Mesenchymal stem cell (in vitro differentiated cells and primary cell): Measurements from ENCODE around the gene LGALS3BP.

ENCODE experiments used
- DNase-seq: peaks from one replicate; pipeline ENCODE4 v3.0.0-alpha.2; 2013
- H2AFZ ChIP-seq: one replicate; pipeline ENCODE4 v1.6.1; 2013; ENCODE audit warnings: low read depth, mild to moderate bottlenecking, control low read depth, inconsistent platforms, low read length, moderate library complexity
- H2AK5ac ChIP-seq: 2 replicates; pipeline ENCODE4 v1.6.1; 2013; ENCODE audit warnings: low read length, moderate library complexity, mild to moderate bottlenecking, inconsistent platforms; ENCODE audit not compliant: severe bottlenecking
- H2BK120ac ChIP-seq: one replicate; pipeline ENCODE4 v1.6.1; 2013; ENCODE audit warnings: low read depth, mild to moderate bottlenecking, inconsistent platforms, low read length, moderate library complexity
- H2BK12ac ChIP-seq, 2 experiments: one replicate each; pipeline ENCODE4 v1.6.1; 2013; ENCODE audit warnings: inconsistent platforms in 2 of 2, low read length in 2 of 2, mild to moderate bottlenecking in 2 of 2, moderate library complexity in 2 of 2, control low read depth in 1 of 2
- H2BK15ac ChIP-seq: one replicate; pipeline ENCODE4 v1.6.1; 2013; ENCODE audit warnings: mild to moderate bottlenecking, low read depth, inconsistent platforms; ENCODE audit not compliant: poor library complexity, severe bottlenecking
- H2BK5ac ChIP-seq: 2 replicates; pipeline ENCODE4 v1.6.1; 2013; ENCODE audit warnings: low read depth, mild to moderate bottlenecking, low read length, control low read depth, inconsistent platforms; ENCODE audit not compliant: poor library complexity, severe bottlenecking
- H3K14ac ChIP-seq, 2 experiments: one replicate each; pipeline ENCODE4 v1.6.1; 2013; ENCODE audit warnings: inconsistent platforms in 2 of 2, low read length in 2 of 2, control low read depth in 1 of 2, mild to moderate bottlenecking in 1 of 2, moderate library complexity in 1 of 2
- H3K18ac ChIP-seq, 2 experiments: one replicate each; pipeline ENCODE4 v1.6.1; 2013; ENCODE audit warnings: inconsistent platforms in 2 of 2, low read length in 2 of 2, control low read depth in 1 of 2, low read depth in 1 of 2, mild to moderate bottlenecking in 1 of 2
- H3K23ac ChIP-seq, 2 experiments: one replicate each; pipeline ENCODE4 v1.6.1; 2013; ENCODE audit warnings: inconsistent platforms in 2 of 2, low read length in 2 of 2, mild to moderate bottlenecking in 2 of 2, moderate library complexity in 2 of 2, control low read depth in 1 of 2
- H3K27ac ChIP-seq: 2 replicates; pipeline ENCODE4 v1.5.1; 2013; ENCODE audit warnings: mild to moderate bottlenecking, moderate library complexity, low read length, control low read depth, inconsistent platforms; ENCODE audit not compliant: poor library complexity, severe bottlenecking
- H3K27me3 ChIP-seq, 2 experiments: 2 replicates each; pipeline versions ENCODE4 v1.6.1 to v1.7.0; 2013; ENCODE audit warnings: low read length in 2 of 2, mild to moderate bottlenecking in 2 of 2, moderate library complexity in 2 of 2, control low read depth in 1 of 2, inconsistent platforms in 1 of 2; ENCODE audit not compliant: control insufficient read depth in 1 of 2, insufficient read depth in 1 of 2
- H3K36me3 ChIP-seq, 2 experiments: 2 replicates each; pipeline versions ENCODE4 v1.6.1 to v1.7.0; 2013; ENCODE audit warnings: low read length in 2 of 2, control low read depth in 1 of 2, inconsistent platforms in 1 of 2, low read depth in 1 of 2, mild to moderate bottlenecking in 1 of 2; ENCODE audit not compliant: insufficient read depth in 2 of 2, control insufficient read depth in 1 of 2
- H3K4ac ChIP-seq, 2 experiments: one replicate each; pipeline ENCODE4 v1.6.1; 2013; ENCODE audit warnings: inconsistent platforms in 2 of 2, low read length in 2 of 2, mild to moderate bottlenecking in 2 of 2, moderate library complexity in 2 of 2, control low read depth in 1 of 2, low read depth in 1 of 2
- H3K4me1 ChIP-seq: 2 replicates; pipeline ENCODE4 v1.6.1; 2013; ENCODE audit warnings: low read depth, low read length, control low read depth; ENCODE audit not compliant: control insufficient read depth, insufficient read depth
- H3K4me2 ChIP-seq: 2 replicates; pipeline ENCODE4 v1.6.1; 2013; ENCODE audit warnings: low read length, mild to moderate bottlenecking, inconsistent platforms; ENCODE audit not compliant: poor library complexity, severe bottlenecking
- H3K4me3 ChIP-seq, 2 experiments: 2 replicates each; pipeline versions ENCODE4 v1.5.1 to v1.7.0; 2013; ENCODE audit warnings: low read length in 2 of 2, mild to moderate bottlenecking in 2 of 2, control low read depth in 1 of 2, low read depth in 1 of 2; ENCODE audit not compliant: insufficient read depth in 1 of 2
- H3K79me1 ChIP-seq: replicated peaks from 2 replicates; pipeline ENCODE4 v1.6.1; 2013; ENCODE audit warnings: mild to moderate bottlenecking, control low read depth, low read length, inconsistent platforms; ENCODE audit not compliant: poor library complexity, severe bottlenecking
- H3K9ac ChIP-seq: 2 replicates; pipeline ENCODE4 v1.7.0; 2013; ENCODE audit warnings: mild to moderate bottlenecking, low read length, moderate library complexity
- H3K9me3 ChIP-seq: 2 replicates; pipeline ENCODE4 v1.7.0; 2013; ENCODE audit warnings: mild to moderate bottlenecking, low read length; ENCODE audit not compliant: control insufficient read depth
- H4K8ac ChIP-seq: one replicate; pipeline ENCODE4 v1.6.1; 2013; ENCODE audit warnings: inconsistent platforms, mild to moderate bottlenecking, low read length, moderate library complexity
- H4K91ac ChIP-seq: one replicate; pipeline ENCODE4 v1.6.1; 2013; ENCODE audit warnings: mild to moderate bottlenecking, low read length, inconsistent platforms
- whole genome bisulfite sequencing: methylation state at CpG from one replicate; pipeline ENCODE4 v1.1.7; 2013; ENCODE audit warnings: mixed read lengths; 5-methylcytosine and 5-hydroxymethylcytosine counted together

The LGALS3BP gene

GRCh38 chr17:79020631-79021301, 41.0 kb upstream of the LGALS3BP start:
- H2AK5ac ChIP-seq, result no peak overlapping the region
- no peaks in the 10 kb centered on the region for H3K9me3 ChIP-seq
- H3K79me1 ChIP-seq, result no peaks in the 10 kb centered on the region
- no peak overlapping the region for H2BK5ac ChIP-seq
- no peak overlapping the region for H4K91ac ChIP-seq
- no peak overlapping the region for H3K4me2 ChIP-seq
- H2BK120ac ChIP-seq, result no peak overlapping the region
- H3K4me1 ChIP-seq, result peaks cover 24% of the 10 kb centered on the region
- H2AFZ ChIP-seq, result no peak overlapping the region
- no peak overlapping the region for H2BK12ac ChIP-seq
- peaks cover 0 to 58% of the 10 kb centered on the region in 2 experiments for H3K27me3 ChIP-seq
- DNase-seq, result no peak
- H3K14ac ChIP-seq, result no peak overlapping the region
- H2BK15ac ChIP-seq, result no peak overlapping the region
- H3K18ac ChIP-seq, result peak overlapping the region in 1 of 2 experiments; percentile 35
- peak overlapping the region; percentile 63 for H3K9ac ChIP-seq
- H3K4me3 ChIP-seq, result no peak overlapping the region
- H3K27ac ChIP-seq, result no peak overlapping the region
- H4K8ac ChIP-seq, result no peak overlapping the region
- no peak overlapping the region for H3K4ac ChIP-seq
- 95% methylated on average over 2 of the region's 2 CpGs for WGBS
- no peak overlapping the region for H3K23ac ChIP-seq
- no peaks in the 10 kb centered on the region for H3K36me3 ChIP-seq

DNA sequence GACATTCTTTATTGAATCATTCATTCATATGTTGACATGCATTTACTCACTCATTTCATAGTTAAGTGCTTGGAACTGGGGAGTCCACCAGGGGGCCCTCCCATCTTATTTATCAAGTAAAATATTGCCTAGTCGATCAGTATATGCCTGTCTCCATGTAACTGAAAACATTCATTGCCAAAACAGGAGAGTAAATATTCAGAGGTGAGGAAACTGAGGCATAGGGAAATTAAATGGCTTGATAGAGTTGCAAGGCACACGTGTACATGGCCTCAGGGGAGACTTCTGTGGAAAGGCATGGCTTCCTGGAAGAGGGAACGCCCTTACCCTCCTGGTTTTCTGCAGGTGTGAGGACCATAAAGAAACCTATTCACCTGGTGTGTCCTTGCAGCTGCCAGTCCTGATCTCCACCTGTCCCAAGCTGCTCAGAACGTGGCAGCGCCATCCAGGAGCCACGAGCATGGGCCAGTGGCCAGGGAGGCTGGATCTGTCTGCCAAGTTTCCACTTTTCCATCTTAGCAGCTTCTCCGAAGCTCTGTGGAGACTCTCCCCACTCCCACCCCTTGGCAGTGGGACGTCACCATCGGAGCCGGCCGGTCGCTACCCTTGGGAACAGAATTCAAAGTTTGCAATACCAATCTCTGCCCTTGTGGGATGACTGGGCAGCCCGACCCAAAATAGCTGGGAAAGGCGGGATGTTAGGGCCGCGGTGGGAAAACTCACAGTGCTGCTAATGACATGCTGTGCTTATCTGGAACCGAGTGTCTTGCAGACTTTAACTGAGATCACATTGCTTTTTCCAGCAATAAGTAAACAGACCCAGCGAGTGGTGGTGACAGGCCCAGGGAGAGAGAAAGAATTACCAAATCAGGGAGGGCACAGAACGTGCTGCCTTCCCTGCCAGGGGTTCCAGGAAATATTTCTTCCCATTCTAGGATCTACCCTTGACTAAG, 40.2 kb upstream of the LGALS3BP start:
- peak overlapping the region in 1 of 2 experiments; percentile 50 for H3K18ac ChIP-seq
- H2AK5ac ChIP-seq, result no peak overlapping the region
- H3K4me2 ChIP-seq, result no peak overlapping the region
- no peaks in the 10 kb centered on the region for H3K9me3 ChIP-seq
- peaks cover 17% of the 10 kb centered on the region for H3K4me1 ChIP-seq
- WGBS, result 35% methylated on average over 18 of the region's 19 CpGs
- no peak overlapping the region for H2BK120ac ChIP-seq
- H3K9ac ChIP-seq, result peak overlapping the region; percentile 63
- no peak overlapping the region for H3K4ac ChIP-seq
- no peak overlapping the region for H2BK15ac ChIP-seq
- DNase-seq, result peak; percentile 76
- H3K4me3 ChIP-seq, result peak overlapping the region in 1 of 2 experiments; percentile 3
- no peak overlapping the region for H3K27ac ChIP-seq
- H3K23ac ChIP-seq, result peak overlapping the region in 1 of 2 experiments; percentile 90
- no peaks in the 10 kb centered on the region for H3K79me1 ChIP-seq
- no peaks in the 10 kb centered on the region for H3K36me3 ChIP-seq
- no peak overlapping the region for H2BK5ac ChIP-seq
- peaks cover 0 to 50% of the 10 kb centered on the region in 2 experiments for H3K27me3 ChIP-seq
- no peak overlapping the region for H2AFZ ChIP-seq
- H3K14ac ChIP-seq, result no peak overlapping the region
- no peak overlapping the region for H4K8ac ChIP-seq
- H2BK12ac ChIP-seq, result peak overlapping the region in 1 of 2 experiments; percentile 43
- H4K91ac ChIP-seq, result no peak overlapping the region

- Histone ChIP-seq H4K91ac (no peak overlapping the region), H3K9me3 (peaks cover 6% of the 10 kb centered on the region), H2BK120ac (no peak overlapping the region), H3K9ac (peak overlapping the region; percentile 63), H3K18ac (no peak overlapping the region), H3K36me3 (no peaks in the 10 kb centered on the region), H3K27ac (no peak overlapping the region), H3K4me1 (peaks cover 10% of the 10 kb centered on the region), H2AFZ (no peak overlapping the region), H2AK5ac (no peak overlapping the region), H3K14ac (no peak overlapping the region), H3K79me1 (no peaks in the 10 kb centered on the region), H2BK15ac (no peak overlapping the region), H3K23ac (no peak overlapping the region), H3K4me3 (no peak overlapping the region), H4K8ac (no peak overlapping the region), H2BK5ac (no peak overlapping the region), H3K4me2 (no peak overlapping the region), H2BK12ac (no peak overlapping the region), H3K4ac (no peak overlapping the region), H3K27me3 (peaks cover 0 to 45% of the 10 kb centered on the region in 2 experiments)
- WGBS, result 91% methylated on average over 1 of the region's 2 CpGs
- DNase-seq, result no peak
Measured at GRCh38 chr17:79019261-79019631, 39.5 kb upstream of the LGALS3BP start.

DNA sequence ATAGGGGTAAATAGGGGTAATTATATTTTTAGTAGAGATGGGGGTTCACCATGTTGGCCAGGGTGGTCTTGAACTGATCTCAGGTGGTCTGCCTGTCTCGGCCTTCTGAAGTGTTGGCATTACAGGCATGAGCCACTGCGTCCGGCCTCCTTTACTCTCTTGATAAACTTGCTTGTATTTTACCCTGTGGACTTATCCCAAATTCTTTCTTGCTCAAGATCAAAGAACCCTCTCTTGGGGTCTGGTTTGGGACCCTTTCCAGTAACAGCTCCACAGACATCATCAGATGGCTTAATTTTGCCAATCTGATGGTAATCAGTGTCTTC, 38.6 kb upstream of the LGALS3BP start:
- H3K9me3 ChIP-seq, result peaks cover 8% of the 10 kb centered on the region
- H2AK5ac ChIP-seq, result no peak overlapping the region
- no peak overlapping the region for H3K27ac ChIP-seq
- no peak overlapping the region for H2BK15ac ChIP-seq
- no peak overlapping the region for H3K14ac ChIP-seq
- H3K36me3 ChIP-seq, result no peaks in the 10 kb centered on the region
- peaks cover 0 to 36% of the 10 kb centered on the region in 2 experiments for H3K27me3 ChIP-seq
- H3K79me1 ChIP-seq, result no peaks in the 10 kb centered on the region
- WGBS, result 82% methylated on average over 3 of the region's 3 CpGs
- H3K4ac ChIP-seq, result no peak overlapping the region
- no peak overlapping the region for H3K4me2 ChIP-seq
- H3K4me3 ChIP-seq, result no peak overlapping the region
- no peak overlapping the region for H2BK120ac ChIP-seq
- H2BK12ac ChIP-seq, result no peak overlapping the region
- H4K91ac ChIP-seq, result no peak overlapping the region
- no peak for DNase-seq
- H2AFZ ChIP-seq, result no peak overlapping the region
- no peak overlapping the region for H4K8ac ChIP-seq
- H3K23ac ChIP-seq, result no peak overlapping the region
- H3K4me1 ChIP-seq, result peaks cover 4% of the 10 kb centered on the region
- H3K9ac ChIP-seq, result no peak overlapping the region
- H2BK5ac ChIP-seq, result no peak overlapping the region
- H3K18ac ChIP-seq, result no peak overlapping the region
